KMS-11 (cell line): ENCODE results near the gene RAD9A.

Source experiments
- H2AFZ ChIP-seq: fragments of 200-600 bp; sonication (generic); 2 replicates; pipeline ENCODE4 v1.6.1; 2016; ENCODE audit warnings: antibody characterized with exemption, mixed run types, low read depth
- H3K27ac ChIP-seq: fragments of 200-600 bp; sonication (generic); 2 replicates; pipeline ENCODE4 v1.6.1; 2016; ENCODE audit warnings: mild to moderate bottlenecking, mixed run types
- H3K27me3 ChIP-seq: fragments of 200-600 bp; sonication (generic); 2 replicates; pipeline ENCODE4 v1.6.1; 2017; ENCODE audit warnings: mild to moderate bottlenecking, low read depth, mixed run types, moderate library complexity; ENCODE audit not compliant: insufficient read depth
- H3K36me3 ChIP-seq: fragments of 200-600 bp; sonication (generic); 2 replicates; pipeline ENCODE4 v1.6.1; 2017; ENCODE audit warnings: mild to moderate bottlenecking, mixed run types; ENCODE audit not compliant: insufficient read depth
- H3K4me1 ChIP-seq: fragments of 200-600 bp; sonication (generic); 2 replicates; pipeline ENCODE4 v1.6.1; 2016; ENCODE audit warnings: mild to moderate bottlenecking, low read depth, mixed run types; ENCODE audit not compliant: poor library complexity, severe bottlenecking
- H3K4me2 ChIP-seq: fragments of 200-600 bp; sonication (generic); 2 replicates; pipeline ENCODE4 v1.7.0; 2016; ENCODE audit warnings: mild to moderate bottlenecking, mixed run types
- H3K4me3 ChIP-seq: fragments of 200-600 bp; sonication (generic); IDR thresholded peaks from 2 replicates; pipeline ENCODE4 v1.6.1; 2017; ENCODE audit warnings: low read depth, low read length, mixed read lengths; ENCODE audit not compliant: insufficient read depth
- H3K79me2 ChIP-seq: fragments of 200-600 bp; sonication (generic); 2 replicates; pipeline ENCODE4 v1.6.1; 2016; ENCODE audit warnings: low read depth, mixed run types; ENCODE audit not compliant: insufficient read depth
- H3K9ac ChIP-seq: fragments of 200-600 bp; sonication (generic); 2 replicates; pipeline ENCODE4 v1.6.1; 2016; ENCODE audit warnings: mild to moderate bottlenecking, mixed run types
- H4K20me1 ChIP-seq: fragments of 200-600 bp; sonication (generic); 2 replicates; pipeline ENCODE4 v1.6.1; 2016; ENCODE audit warnings: mild to moderate bottlenecking, mixed run types; ENCODE audit not compliant: insufficient read depth
- CTCF ChIP-seq: fragments of 200-600 bp; sonication (generic); conservative IDR thresholded peaks from 2 replicates; pipeline ENCODE4 v1.6.1; 2017; ENCODE audit warnings: low read depth, mild to moderate bottlenecking, antibody characterized with exemption, low read length, moderate library complexity, mixed read lengths

The RAD9A gene

GRCh38 chr11:67404515-67405195, 12.9 kb downstream of the RAD9A start:
- H3K4me3 ChIP-seq, result no peak overlapping the region
- H3K27ac ChIP-seq, result no peak overlapping the region
- no peaks in the 10 kb centered on the region for H3K27me3 ChIP-seq
- no peak overlapping the region for H2AFZ ChIP-seq
- no peak overlapping the region for H3K4me2 ChIP-seq
- peaks cover 7% of the 10 kb centered on the region for H3K4me1 ChIP-seq
- TF ChIP-seq CTCF, result no peak
- H3K36me3 ChIP-seq, result no peaks in the 10 kb centered on the region
- no peak overlapping the region for H3K9ac ChIP-seq
- no peaks in the 10 kb centered on the region for H4K20me1 ChIP-seq
- H3K79me2 ChIP-seq, result peaks cover 13% of the 10 kb centered on the region

GRCh38 chr11:67405196-67405567, 13.4 kb downstream of the RAD9A start:
- no peak overlapping the region for H2AFZ ChIP-seq
- H3K9ac ChIP-seq, result no peak overlapping the region
- H3K36me3 ChIP-seq, result no peaks in the 10 kb centered on the region
- peaks cover 13% of the 10 kb centered on the region for H3K79me2 ChIP-seq
- H3K4me3 ChIP-seq, result no peak overlapping the region
- peaks cover 7% of the 10 kb centered on the region for H3K4me1 ChIP-seq
- no peak overlapping the region for H3K27ac ChIP-seq
- H3K4me2 ChIP-seq, result no peak overlapping the region
- no peaks in the 10 kb centered on the region for H3K27me3 ChIP-seq
- H4K20me1 ChIP-seq, result no peaks in the 10 kb centered on the region
- no peak for TF ChIP-seq CTCF

GRCh38 chr11:67405688-67406339, 14.0 kb downstream of the RAD9A start:
- Histone ChIP-seq H3K79me2 (peaks cover 6% of the 10 kb centered on the region), H3K4me3 (no peak overlapping the region), H3K27me3 (no peaks in the 10 kb centered on the region), H3K36me3 (no peaks in the 10 kb centered on the region), H3K4me2 (no peak overlapping the region), H3K4me1 (peaks cover 7% of the 10 kb centered on the region), H3K9ac (no peak overlapping the region), H3K27ac (no peak overlapping the region), H4K20me1 (no peaks in the 10 kb centered on the region), H2AFZ (no peak overlapping the region)
- no peak for TF ChIP-seq CTCF

- no peak overlapping the region for H2AFZ ChIP-seq
- no peak overlapping the region for H3K4me2 ChIP-seq
- H3K36me3 ChIP-seq, result no peaks in the 10 kb centered on the region
- no peak for TF ChIP-seq CTCF
- no peaks in the 10 kb centered on the region for H4K20me1 ChIP-seq
- peaks cover 7% of the 10 kb centered on the region for H3K4me1 ChIP-seq
- no peak overlapping the region for H3K27ac ChIP-seq
- H3K9ac ChIP-seq, result no peak overlapping the region
- peaks cover 2% of the 10 kb centered on the region; the same call in 1 of the 2 replicates for H3K27me3 ChIP-seq
- no peaks in the 10 kb centered on the region; the same call in 1 of the 2 replicates for H3K79me2 ChIP-seq
- no peak overlapping the region for H3K4me3 ChIP-seq
Observed at GRCh38 chr11:67406420-67406968, 14.7 kb downstream of the RAD9A start.
